ENCODE measurements around the gene SH3PXD2A. TPM values are rescaled to one million over a fixed set of nuclear protein-coding genes. Genes with fewer than 3 reads are reported as not detected.
A peak's percentile ranks its signal among the peaks of the same experiment; 100 is the strongest.
"Not testable (repeated sequence)": the region's sequence is repeated elsewhere in the genome, so short reads cannot be mapped to it uniquely, and the experiment has no call there.

SH3PXD2A gene
- total RNA-seq, 2 experiments from 2014 or later = 12.4 to 14.5 TPM

DNA sequence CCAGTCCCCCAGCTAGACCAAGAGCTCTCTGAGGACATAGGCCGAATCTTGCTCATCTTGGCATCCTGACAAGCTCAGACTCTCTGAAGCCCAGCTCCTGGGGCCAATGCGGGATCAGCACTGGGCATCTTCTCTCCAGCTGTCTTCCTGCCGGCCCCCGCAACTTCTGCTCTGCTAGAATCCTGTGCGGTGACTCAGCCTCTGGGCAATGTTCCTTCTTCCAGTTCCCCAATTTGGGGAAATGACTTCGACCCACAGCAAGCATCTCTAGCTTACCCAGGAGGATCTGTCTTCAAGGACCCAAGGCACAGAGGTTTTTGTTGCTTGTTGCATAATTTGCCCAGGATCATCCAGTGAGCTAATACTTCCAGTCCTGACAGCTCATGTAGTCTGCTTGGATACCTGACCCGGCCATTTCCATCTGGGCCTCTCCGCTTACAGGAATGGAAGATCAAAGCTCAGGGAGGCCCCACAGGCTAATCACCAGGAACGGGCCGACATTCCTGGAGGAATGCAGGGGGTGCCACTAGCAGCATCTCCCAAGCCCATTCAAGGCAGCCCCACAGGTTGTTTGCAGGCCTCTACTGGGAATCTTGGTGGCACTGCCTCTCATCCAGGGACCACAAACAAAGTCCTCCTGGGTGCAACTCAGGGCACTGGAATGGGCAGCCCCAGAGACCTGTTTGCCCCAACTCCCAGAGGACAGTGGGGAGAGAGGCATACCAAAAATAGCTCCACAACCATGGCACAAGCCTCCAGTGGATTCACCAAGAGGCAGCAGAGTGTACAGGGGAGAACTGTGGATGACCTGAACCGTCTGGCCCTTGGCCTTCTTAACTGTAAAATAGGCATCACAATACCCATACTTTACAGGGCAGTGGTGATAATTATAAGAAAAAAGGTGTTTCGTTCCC, 210.0 kb downstream of the SH3PXD2A start:
- no peaks in the 10 kb centered on the region for H3K36me3 Mint-ChIP-seq
- H3K9me3 Mint-ChIP-seq (ENCODE audit: low read depth) = no peaks in the 10 kb centered on the region
- no peak for DNase-seq
- CTCF ChIA-PET = interaction anchor here (0.9 to 1.6 kb wide), 3 partner anchors 15 to 41 kb away, joined by 3 to 5 read pairs (median 3); no protein-coding TSS in a partner anchor
- no peak overlapping the region for H3K4me3 Mint-ChIP-seq
- no peaks in the 10 kb centered on the region for H3K4me1 Mint-ChIP-seq
- no peak for ATAC-seq
- H3K27ac Mint-ChIP-seq = no peak overlapping the region
- H3K27me3 Mint-ChIP-seq = no peaks in the 10 kb centered on the region

GRCh38 chr10:103643381-103643780, 212.0 kb downstream of the SH3PXD2A start:
- DNase-seq (no peak), ATAC-seq (no peak)
- H3K4me3 Mint-ChIP-seq = no peak overlapping the region
- no peaks in the 10 kb centered on the region for H3K9me3 Mint-ChIP-seq (ENCODE audit: low read depth)
- CTCF ChIA-PET = no interaction called here
- no peaks in the 10 kb centered on the region for H3K4me1 Mint-ChIP-seq
- H3K27me3 Mint-ChIP-seq = no peaks in the 10 kb centered on the region
- H3K36me3 Mint-ChIP-seq = no peaks in the 10 kb centered on the region
- H3K27ac Mint-ChIP-seq = no peak overlapping the region

DNA sequence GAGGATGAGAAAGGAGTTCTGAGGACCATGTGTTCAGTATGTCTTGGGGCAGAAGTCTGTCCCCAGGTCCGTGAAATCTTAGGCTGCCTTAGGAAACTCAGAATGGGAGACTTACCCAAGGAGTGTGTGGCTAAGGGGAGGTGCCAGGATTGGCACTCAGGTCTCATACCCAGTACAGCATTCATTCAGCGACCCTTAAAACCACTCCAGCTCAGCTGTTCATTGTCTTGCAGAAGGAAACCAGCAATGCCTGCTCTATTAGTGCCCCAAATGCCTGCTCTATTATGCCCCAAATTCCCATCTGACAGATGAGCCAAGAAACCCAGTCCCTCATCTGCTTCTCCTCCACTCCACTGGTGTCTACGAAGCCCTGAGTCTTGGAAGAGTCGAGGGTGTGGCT, 214.1 kb downstream of the SH3PXD2A start:
- no peak for ATAC-seq
- H3K4me3 Mint-ChIP-seq = no peak overlapping the region
- H3K4me1 Mint-ChIP-seq = no peaks in the 10 kb centered on the region
- no peak overlapping the region for H3K27ac Mint-ChIP-seq
- DNase-seq = no peak
- H3K9me3 Mint-ChIP-seq (ENCODE audit: low read depth) = no peaks in the 10 kb centered on the region
- no peaks in the 10 kb centered on the region for H3K36me3 Mint-ChIP-seq
- H3K27me3 Mint-ChIP-seq = no peaks in the 10 kb centered on the region
- CTCF ChIA-PET = interaction anchor here (1.1 kb wide), 1 partner anchor 25 kb away, joined by 3 read pairs; no protein-coding TSS in a partner anchor

DNA sequence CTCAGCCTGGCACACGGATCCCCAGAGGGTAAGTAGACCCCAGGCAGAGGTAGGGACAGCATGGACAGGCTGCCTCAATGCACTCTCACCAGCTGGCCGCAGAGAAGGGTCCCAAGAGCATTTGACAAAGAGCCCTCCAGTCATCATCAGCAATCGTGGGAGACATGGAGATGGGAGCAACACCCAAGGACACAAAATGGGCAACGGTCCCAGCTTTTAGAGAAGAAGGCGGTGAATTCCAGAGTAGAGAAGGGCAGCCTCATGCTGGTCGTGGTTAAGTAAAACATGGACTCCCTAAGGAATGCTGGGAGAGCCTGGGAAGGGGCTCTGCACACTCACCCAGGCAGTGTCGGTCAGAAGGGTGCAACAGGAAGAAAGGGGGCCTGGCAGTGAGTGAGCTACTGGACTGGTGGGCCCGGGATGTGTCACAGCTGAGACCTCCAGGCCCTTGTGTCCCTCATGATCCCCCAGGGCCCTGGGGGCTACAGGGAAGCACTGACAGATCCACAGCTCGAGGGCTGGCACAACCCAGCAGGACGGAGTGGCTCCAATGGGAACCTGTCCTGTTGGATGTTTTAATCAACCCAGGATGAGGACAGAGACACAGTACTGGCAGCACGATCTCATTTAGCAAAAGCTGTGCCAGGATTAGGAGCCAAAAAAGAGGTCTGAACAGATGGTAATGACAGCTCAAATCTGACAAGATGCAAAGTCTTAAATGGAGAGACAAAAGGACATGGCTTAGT, 214.8 kb downstream of the SH3PXD2A start:
- Mint-ChIP-seq H3K36me3 (no peaks in the 10 kb centered on the region), H3K9me3 (ENCODE audit: low read depth) (no peaks in the 10 kb centered on the region), H3K27me3 (no peaks in the 10 kb centered on the region), H3K27ac (no peak overlapping the region), H3K4me3 (no peak overlapping the region), H3K4me1 (no peaks in the 10 kb centered on the region)
- no peak for DNase-seq
- ATAC-seq = no peak
- CTCF ChIA-PET = interaction anchor here (1.1 kb wide), 1 partner anchor 25 kb away, joined by 3 read pairs; no protein-coding TSS in a partner anchor

DNA sequence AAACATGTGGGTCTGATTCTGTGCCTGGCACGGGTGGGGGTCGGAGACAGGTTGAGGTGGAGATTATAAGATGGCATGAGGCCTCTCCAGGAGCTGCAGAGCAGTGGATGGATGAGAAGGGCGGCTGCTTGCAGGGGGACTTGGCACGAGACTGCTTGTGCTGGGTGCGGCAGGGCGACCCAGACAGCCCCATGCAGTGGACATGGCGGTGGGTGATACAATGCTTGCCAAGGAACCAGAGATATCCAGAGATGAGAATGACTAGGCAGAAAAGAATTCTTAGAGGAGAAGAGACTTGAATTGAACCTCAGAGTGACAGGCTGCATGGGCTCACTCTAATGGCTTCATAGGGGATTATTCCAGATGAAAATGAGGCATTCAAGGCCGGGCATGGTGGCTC, 216.4 kb downstream of the SH3PXD2A start:
- Mint-ChIP-seq H3K27ac (no peak overlapping the region), H3K4me1 (peaks cover 6% of the 10 kb centered on the region), H3K4me3 (no peak overlapping the region), H3K27me3 (no peaks in the 10 kb centered on the region), H3K9me3 (ENCODE audit: low read depth) (no peaks in the 10 kb centered on the region), H3K36me3 (no peaks in the 10 kb centered on the region)
- no peak for DNase-seq
- ATAC-seq = no peak
- CTCF ChIA-PET = interaction anchor here (0.8 kb wide), 1 partner anchor 50 kb away, joined by 3 read pairs; no protein-coding TSS in a partner anchor

- Mint-ChIP-seq H3K4me3 (no peak overlapping the region), H3K27me3 (no peaks in the 10 kb centered on the region), H3K27ac (no peak overlapping the region), H3K4me1 (peaks cover 10% of the 10 kb centered on the region), H3K36me3 (no peaks in the 10 kb centered on the region), H3K9me3 (ENCODE audit: low read depth) (no peaks in the 10 kb centered on the region)
- CTCF ChIA-PET = no interaction called here
- ATAC-seq = no peak
- DNase-seq = no peak
These were observed 217.3 kb downstream of the SH3PXD2A start for GRCh38 chr10:103637927-103638557.

DNA sequence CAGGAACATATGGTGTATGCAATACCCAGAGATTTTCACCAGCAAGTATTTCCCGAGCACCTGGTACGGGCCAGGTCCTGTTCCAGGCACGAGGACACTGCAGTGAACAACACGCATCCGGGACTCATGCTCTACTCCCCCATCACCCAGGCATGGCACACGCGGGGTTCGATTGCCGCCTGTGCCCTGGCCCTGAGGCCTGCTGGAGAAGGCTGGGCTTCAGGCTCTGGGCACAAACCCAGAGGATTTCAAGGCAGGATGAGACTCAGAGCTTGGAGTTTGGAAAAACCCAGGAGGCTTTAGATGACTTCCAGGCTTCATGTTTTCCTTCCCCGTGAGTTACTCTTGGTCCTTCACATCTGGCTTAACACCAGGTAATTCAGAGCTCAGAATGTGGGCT, 218.4 kb downstream of the SH3PXD2A start:
- no peak for DNase-seq
- peaks cover 21% of the 10 kb centered on the region for H3K4me1 Mint-ChIP-seq

DNA sequence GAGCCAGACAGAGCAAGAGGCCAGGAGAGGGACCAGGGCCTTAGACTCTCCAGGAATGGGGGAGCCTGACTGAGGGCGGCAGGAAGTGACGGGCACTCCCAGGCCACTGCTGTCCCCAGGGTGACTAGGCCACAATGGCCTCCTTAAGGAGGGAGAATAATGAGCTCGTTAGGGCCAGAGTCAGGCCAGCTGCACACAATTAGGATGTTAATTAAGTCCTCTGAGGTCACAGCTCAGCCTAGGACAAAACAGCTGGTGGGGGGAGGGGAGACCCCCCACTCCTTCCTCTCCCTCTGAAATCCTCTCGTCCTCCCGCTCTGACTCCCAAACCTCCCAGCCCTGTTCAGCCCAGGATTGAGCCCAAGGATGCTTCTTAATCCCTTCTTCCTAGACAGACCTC, 218.9 kb downstream of the SH3PXD2A start:
- no peaks in the 10 kb centered on the region for H3K36me3 Mint-ChIP-seq
- peaks cover 26% of the 10 kb centered on the region for H3K4me1 Mint-ChIP-seq
- ATAC-seq = no peak
- H3K27ac Mint-ChIP-seq = no peak overlapping the region
- H3K27me3 Mint-ChIP-seq = no peaks in the 10 kb centered on the region
- CTCF ChIA-PET = interaction anchor here (1.4 kb wide), 1 partner anchor 68 kb away, joined by 3 read pairs; no protein-coding TSS in a partner anchor
- no peak for DNase-seq
- no peaks in the 10 kb centered on the region for H3K9me3 Mint-ChIP-seq (ENCODE audit: low read depth)
- no peak overlapping the region for H3K4me3 Mint-ChIP-seq

More for the DNA sequence above, 218.4 kb downstream of the SH3PXD2A start:
- H3K4me3 Mint-ChIP-seq = no peak overlapping the region
- H3K36me3 Mint-ChIP-seq = no peaks in the 10 kb centered on the region
- no peak for ATAC-seq
- H3K9me3 Mint-ChIP-seq (ENCODE audit: low read depth) = no peaks in the 10 kb centered on the region
- H3K27me3 Mint-ChIP-seq = no peaks in the 10 kb centered on the region
- CTCF ChIA-PET = interaction anchor here (1.4 kb wide), 1 partner anchor 68 kb away, joined by 3 read pairs; no protein-coding TSS in a partner anchor
- no peak overlapping the region for H3K27ac Mint-ChIP-seq

DNA sequence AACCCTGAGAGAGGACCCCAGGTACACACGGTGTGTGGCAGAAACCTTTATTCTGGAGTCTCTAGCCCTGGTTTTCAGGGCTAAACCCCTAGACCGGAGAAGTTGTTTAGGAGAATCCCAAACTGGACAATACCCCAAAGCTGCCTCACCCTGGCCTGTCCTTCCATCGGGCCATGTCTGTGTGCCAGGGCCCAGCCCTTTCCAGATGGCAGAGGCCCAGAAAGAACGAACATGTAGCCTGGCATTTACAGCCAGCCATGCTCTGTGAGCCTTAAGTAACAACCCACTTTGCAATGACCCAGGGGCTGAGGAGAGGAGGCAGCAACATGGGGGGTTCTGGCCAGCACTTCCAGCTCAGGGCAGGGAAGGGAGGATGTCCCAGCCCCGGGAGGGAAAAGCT, 219.8 kb downstream of the SH3PXD2A start:
- ATAC-seq (no peak), DNase-seq (no peak)
- Mint-ChIP-seq H3K27me3 (no peaks in the 10 kb centered on the region), H3K36me3 (no peaks in the 10 kb centered on the region), H3K4me3 (no peak overlapping the region), H3K27ac (no peak overlapping the region), H3K9me3 (ENCODE audit: low read depth) (no peaks in the 10 kb centered on the region), H3K4me1 (peaks cover 31% of the 10 kb centered on the region)
- CTCF ChIA-PET = interaction anchor here (1.4 kb wide), 1 partner anchor 69 kb away, joined by 3 read pairs; no protein-coding TSS in a partner anchor

GRCh38 chr10:103633846-103634245, 221.5 kb downstream of the SH3PXD2A start:
- DNase-seq (no peak), ATAC-seq (no peak)
- H3K27me3 Mint-ChIP-seq = no peaks in the 10 kb centered on the region
- H3K36me3 Mint-ChIP-seq = no peaks in the 10 kb centered on the region
- no peaks in the 10 kb centered on the region for H3K9me3 Mint-ChIP-seq (ENCODE audit: low read depth)
- CTCF ChIA-PET = interaction anchor here (1.0 to 1.7 kb wide), 3 partner anchors 27 to 79 kb away, joined by 3 to 7 read pairs (median 4); no protein-coding TSS in a partner anchor
- H3K4me1 Mint-ChIP-seq = peaks cover 38% of the 10 kb centered on the region
- H3K4me3 Mint-ChIP-seq = no peak overlapping the region
- peak overlapping the region; percentile 32 for H3K27ac Mint-ChIP-seq

DNA sequence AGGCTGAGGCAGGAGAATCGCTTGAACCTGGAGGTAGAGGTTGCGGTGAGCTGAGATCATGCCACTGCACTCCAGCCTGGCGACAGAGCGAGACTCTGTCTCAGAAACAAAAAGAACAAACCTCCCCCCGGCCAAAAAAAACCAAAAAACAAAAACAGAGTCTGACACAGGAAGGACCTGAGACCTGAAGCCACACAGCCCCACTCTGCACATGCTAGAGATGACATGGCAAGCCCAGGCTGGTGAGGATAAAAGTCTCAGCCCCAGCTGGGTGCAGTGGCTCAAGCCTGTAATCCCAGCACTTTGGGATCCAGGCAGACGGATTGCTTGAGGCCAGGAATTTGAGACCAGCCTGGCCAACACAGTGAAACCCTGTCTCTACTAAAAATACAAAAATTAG, 222.5 kb downstream of the SH3PXD2A start:
- CTCF ChIA-PET = interaction anchor here (1.0 to 1.7 kb wide), 5 partner anchors 19 to 80 kb away, joined by 3 to 7 read pairs (median 4); no protein-coding TSS in a partner anchor
- not testable (repeated sequence) for H3K9me3 Mint-ChIP-seq (ENCODE audit: low read depth); H3K36me3 Mint-ChIP-seq; H3K27me3 Mint-ChIP-seq; H3K4me3 Mint-ChIP-seq
- Mint-ChIP-seq H3K4me1 (peaks cover 38% of the 10 kb centered on the region), H3K27ac (peak overlapping the region; percentile 69)
- DNase-seq = peak; percentile 67
- peak; percentile 75 for ATAC-seq

DNA sequence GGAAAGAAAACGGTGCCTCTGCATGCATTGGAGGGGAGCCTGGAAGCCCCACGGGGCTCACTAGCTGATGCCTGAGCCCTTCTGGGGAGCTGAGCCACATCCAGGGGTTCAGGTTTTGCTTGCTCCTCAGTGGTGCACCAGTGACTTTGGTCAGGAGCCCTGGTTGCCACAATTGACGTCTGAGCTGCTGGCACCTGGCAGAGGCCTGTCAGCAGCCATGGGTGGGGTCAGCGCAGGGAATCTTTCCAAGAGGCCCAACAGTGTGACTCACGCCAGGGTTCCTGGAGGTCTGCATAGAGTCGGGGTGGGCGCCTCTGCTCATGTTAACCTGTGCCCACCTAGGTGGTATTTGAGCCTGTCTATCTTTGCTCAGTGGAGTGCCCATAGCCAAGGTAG, 223.1 kb downstream of the SH3PXD2A start:
- ATAC-seq (peak; percentile 49), DNase-seq (peak; percentile 51)
- Mint-ChIP-seq H3K27me3 (no peaks in the 10 kb centered on the region), H3K4me1 (peaks cover 38% of the 10 kb centered on the region), H3K36me3 (no peaks in the 10 kb centered on the region), H3K4me3 (no peak overlapping the region), H3K9me3 (ENCODE audit: low read depth) (no peaks in the 10 kb centered on the region), H3K27ac (peak overlapping the region; percentile 69)
- CTCF ChIA-PET = interaction anchor here (1.0 to 1.7 kb wide), 4 partner anchors 18 to 81 kb away, joined by 3 to 7 read pairs (median 4); no protein-coding TSS in a partner anchor

- H3K4me3 Mint-ChIP-seq = no peak overlapping the region
- no peaks in the 10 kb centered on the region for H3K9me3 Mint-ChIP-seq (ENCODE audit: low read depth)
- no peaks in the 10 kb centered on the region for H3K27me3 Mint-ChIP-seq
- H3K4me1 Mint-ChIP-seq = peaks cover 38% of the 10 kb centered on the region
- H3K36me3 Mint-ChIP-seq = no peaks in the 10 kb centered on the region
- peak; percentile 46 for DNase-seq
- ATAC-seq = no peak
- CTCF ChIA-PET = interaction anchor here (1.0 to 1.6 kb wide), 3 partner anchors 25 to 56 kb away, joined by 3 to 4 read pairs (median 4); no protein-coding TSS in a partner anchor
- peak overlapping the region; percentile 17 for H3K27ac Mint-ChIP-seq
These were observed 225.2 kb downstream of the SH3PXD2A start for GRCh38 chr10:103630156-103630555.

All from activated CD8-positive, alpha-beta memory T cell treated with anti-CD3 and anti-CD28 coated beads, Interleukin-2, amount 10 ng/mL, durations not matched to agents 7 days and 5 days (primary cell).